ENCODE results near the gene GRK5. TPM values are rescaled to one million over a fixed set of nuclear protein-coding genes. Genes with fewer than 3 reads are reported as not detected.

GRK5 gene
- total RNA-seq, 1 experiment from 2014 or later: 4.8 TPM

DNA sequence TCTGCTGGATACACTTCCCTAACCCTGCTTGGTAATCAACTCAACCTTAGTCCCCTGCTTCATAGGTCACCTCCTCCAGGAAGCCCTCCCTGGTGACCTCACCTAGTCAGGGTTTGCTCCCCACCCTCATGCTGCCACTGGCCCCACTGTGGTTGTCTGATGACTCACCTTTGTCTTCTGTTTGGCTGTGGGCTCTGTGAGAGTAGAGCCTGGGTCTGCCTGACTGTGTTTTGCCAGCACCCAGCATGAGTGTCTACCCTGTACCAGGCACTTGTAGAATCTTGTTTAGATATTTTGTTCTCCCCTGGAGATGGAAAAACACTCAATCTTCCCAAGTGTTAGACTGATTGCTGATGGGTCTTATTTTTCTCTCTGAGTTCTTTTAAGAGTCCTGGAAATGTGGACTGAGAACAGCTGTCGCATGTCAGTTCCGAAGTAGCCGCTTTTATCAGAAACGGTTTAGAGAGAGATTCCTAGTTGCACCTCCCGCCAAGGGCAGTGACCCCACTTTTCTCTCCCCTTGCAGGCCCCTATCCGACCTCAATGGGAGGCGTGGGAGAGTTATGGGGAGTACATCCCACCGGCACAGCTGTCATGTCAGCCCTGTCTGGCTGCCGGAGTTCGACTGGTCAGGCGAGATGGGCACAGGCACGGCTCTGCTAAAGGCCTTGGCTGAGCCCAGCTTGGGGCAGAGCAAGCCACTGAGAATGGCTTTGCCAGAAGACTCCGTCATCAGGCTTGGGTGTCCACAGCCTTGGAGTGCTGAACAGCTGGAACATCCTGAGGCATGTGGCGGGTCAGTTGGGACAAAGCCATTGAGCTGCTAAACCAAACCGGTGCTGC, 134.3 kb downstream of the GRK5 start:
- H3K27me3 ChIP-seq (ENCODE audit: insufficient read depth, low read depth): no peaks in the 10 kb centered on the region
- H3K9me2 ChIP-seq (ENCODE audit: insufficient read depth): no peaks in the 10 kb centered on the region
- H3K27ac ChIP-seq: no peak overlapping the region
- DNase-seq: no peak
- H3K4me1 ChIP-seq (replicated peaks; ENCODE audit: insufficient read depth): peaks cover 5% of the 10 kb centered on the region; the same call in 1 of the 2 replicates
- no peaks in the 10 kb centered on the region for H3K36me3 ChIP-seq (ENCODE audit: low read depth)
- H4K20me1 ChIP-seq (ENCODE audit: insufficient read depth): no peaks in the 10 kb centered on the region
- no TSS peak for BruUV-seq (replicated peaks)
- no peak overlapping the region for H2AFZ ChIP-seq
- CTCF ChIA-PET: no interaction called here
- intact Hi-C loops (cut with micrococcal nuclease; ENCODE audit: unreplicated experiment): no loop called here
- H3K4me3 ChIP-seq: no peak overlapping the region
- H3K9me3 ChIP-seq (ENCODE audit: insufficient read depth, low read depth): no peaks in the 10 kb centered on the region
- H3K79me2 ChIP-seq (ENCODE audit: low read depth): no peaks in the 10 kb centered on the region
- TF ChIP-seq, protein P1, sequence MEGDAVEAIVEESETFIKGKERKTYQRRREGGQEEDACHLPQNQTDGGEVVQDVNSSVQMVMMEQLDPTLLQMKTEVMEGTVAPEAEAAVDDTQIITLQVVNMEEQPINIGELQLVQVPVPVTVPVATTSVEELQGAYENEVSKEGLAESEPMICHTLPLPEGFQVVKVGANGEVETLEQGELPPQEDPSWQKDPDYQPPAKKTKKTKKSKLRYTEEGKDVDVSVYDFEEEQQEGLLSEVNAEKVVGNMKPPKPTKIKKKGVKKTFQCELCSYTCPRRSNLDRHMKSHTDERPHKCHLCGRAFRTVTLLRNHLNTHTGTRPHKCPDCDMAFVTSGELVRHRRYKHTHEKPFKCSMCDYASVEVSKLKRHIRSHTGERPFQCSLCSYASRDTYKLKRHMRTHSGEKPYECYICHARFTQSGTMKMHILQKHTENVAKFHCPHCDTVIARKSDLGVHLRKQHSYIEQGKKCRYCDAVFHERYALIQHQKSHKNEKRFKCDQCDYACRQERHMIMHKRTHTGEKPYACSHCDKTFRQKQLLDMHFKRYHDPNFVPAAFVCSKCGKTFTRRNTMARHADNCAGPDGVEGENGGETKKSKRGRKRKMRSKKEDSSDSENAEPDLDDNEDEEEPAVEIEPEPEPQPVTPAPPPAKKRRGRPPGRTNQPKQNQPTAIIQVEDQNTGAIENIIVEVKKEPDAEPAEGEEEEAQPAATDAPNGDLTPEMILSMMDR (conservative IDR thresholded peaks at IDR 0.05): no peak
- TF ChIP-seq EZH2 (IDR thresholded peaks at IDR 0.05; ENCODE audit: low read depth): no peak
- no peak overlapping the region for H3K4me2 ChIP-seq
- POLR2A ChIA-PET (ENCODE audit: unreplicated experiment): no interaction called here
- H3F3A ChIP-seq (ENCODE audit: insufficient read depth, low read depth): no peaks in the 10 kb centered on the region

GRCh38 chr10:119342335-119342734, 135.0 kb downstream of the GRK5 start:
- ChIA-PET POLR2A (ENCODE audit: unreplicated experiment) (no interaction called here), CTCF (no interaction called here)
- no peaks in the 10 kb centered on the region for H3K9me2 ChIP-seq (ENCODE audit: insufficient read depth)
- TF ChIP-seq, protein P1 (conservative IDR thresholded peaks at IDR 0.05): no peak
- no peak for TF ChIP-seq EZH2 (IDR thresholded peaks at IDR 0.05; ENCODE audit: low read depth)
- no peaks in the 10 kb centered on the region for H3K36me3 ChIP-seq (ENCODE audit: low read depth)
- H3K4me1 ChIP-seq (replicated peaks; ENCODE audit: insufficient read depth): peaks cover 5% of the 10 kb centered on the region; the same call in 1 of the 2 replicates
- no peaks in the 10 kb centered on the region for H3K27me3 ChIP-seq (ENCODE audit: insufficient read depth, low read depth)
- H3K9me3 ChIP-seq (ENCODE audit: insufficient read depth, low read depth): no peaks in the 10 kb centered on the region
- H2AFZ ChIP-seq: no peak overlapping the region
- H3K79me2 ChIP-seq (ENCODE audit: low read depth): no peaks in the 10 kb centered on the region
- H3K4me3 ChIP-seq: no peak overlapping the region
- no TSS peak for BruUV-seq (replicated peaks)
- no peak for DNase-seq
- no peak overlapping the region for H3K4me2 ChIP-seq
- intact Hi-C loops (cut with micrococcal nuclease; ENCODE audit: unreplicated experiment): no loop called here
- no peaks in the 10 kb centered on the region for H4K20me1 ChIP-seq (ENCODE audit: insufficient read depth)
- H3F3A ChIP-seq (ENCODE audit: insufficient read depth, low read depth): no peaks in the 10 kb centered on the region
- H3K27ac ChIP-seq: no peak overlapping the region

DNA sequence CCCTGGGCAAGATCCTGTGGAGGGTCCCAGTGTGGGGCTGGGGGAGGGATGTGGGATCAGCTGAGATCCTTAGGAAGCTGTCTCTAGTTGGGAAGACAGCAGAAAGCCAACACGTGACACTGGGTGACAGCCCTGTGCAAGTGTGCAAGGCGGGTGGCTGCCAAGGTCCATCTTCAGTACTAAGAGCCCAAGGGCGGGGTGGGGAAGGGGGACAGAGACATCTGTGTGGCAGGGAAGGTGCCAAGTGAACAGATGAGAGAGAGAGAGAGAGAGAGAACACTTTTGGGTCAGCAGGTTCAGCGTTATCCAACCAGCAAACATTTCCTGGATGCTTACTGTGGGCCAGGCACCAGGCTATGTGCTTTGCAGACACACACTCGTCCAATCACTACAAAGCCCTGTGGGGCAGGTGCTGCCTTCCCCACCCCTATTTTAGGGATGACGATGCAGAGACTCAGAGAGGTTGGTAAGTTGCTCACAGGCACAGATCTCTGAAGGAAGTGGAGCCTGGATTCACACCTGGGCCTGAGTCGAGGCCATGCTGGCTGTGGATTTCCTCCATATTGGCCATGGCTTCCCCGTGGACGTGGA, 135.7 kb downstream of the GRK5 start:
- H3K36me3 ChIP-seq (ENCODE audit: low read depth): no peaks in the 10 kb centered on the region
- no peak overlapping the region for H2AFZ ChIP-seq
- H3K4me3 ChIP-seq: no peak overlapping the region
- no peak for TF ChIP-seq EZH2 (IDR thresholded peaks at IDR 0.05; ENCODE audit: low read depth)
- TF ChIP-seq, protein P1 (conservative IDR thresholded peaks at IDR 0.05): no peak
- no peak overlapping the region for H3K4me2 ChIP-seq
- intact Hi-C loops (cut with micrococcal nuclease; ENCODE audit: unreplicated experiment): no loop called here
- no peaks in the 10 kb centered on the region for H3K9me3 ChIP-seq (ENCODE audit: insufficient read depth, low read depth)
- ChIA-PET CTCF (interaction anchor here (0.6 kb wide), 1 partner anchor 116 kb away, joined by 3 read pairs; no protein-coding TSS in a partner anchor), POLR2A (ENCODE audit: unreplicated experiment) (no interaction called here)
- H3K79me2 ChIP-seq (ENCODE audit: low read depth): no peaks in the 10 kb centered on the region
- no peaks in the 10 kb centered on the region for H3F3A ChIP-seq (ENCODE audit: insufficient read depth, low read depth)
- peaks cover 5% of the 10 kb centered on the region; the same call in 1 of the 2 replicates for H3K4me1 ChIP-seq (replicated peaks; ENCODE audit: insufficient read depth)
- BruUV-seq (replicated peaks): no TSS peak
- no peaks in the 10 kb centered on the region for H3K27me3 ChIP-seq (ENCODE audit: insufficient read depth, low read depth)
- no peaks in the 10 kb centered on the region for H4K20me1 ChIP-seq (ENCODE audit: insufficient read depth)
- no peak for DNase-seq
- no peak overlapping the region for H3K27ac ChIP-seq
- no peaks in the 10 kb centered on the region for H3K9me2 ChIP-seq (ENCODE audit: insufficient read depth)

All from PC-9 (cell line).